ENCODE data around the gene SIGLEC7.
"Not testable (repeated sequence)": the region's sequence is repeated elsewhere in the genome, so short reads cannot be mapped to it uniquely, and the experiment has no call there.

Gene SIGLEC7

GRCh38 chr19:51141181-51141580 lies 920 bp upstream of the SIGLEC7 start:
- DNase-seq: no peak

GRCh38 chr19:51142809-51143475 lies 841 bp downstream of the SIGLEC7 start:
- DNase-seq: not testable (repeated sequence)

GRCh38 chr19:51143486-51143885 lies 1.4 kb downstream of the SIGLEC7 start:
- DNase-seq: no peak

DNA sequence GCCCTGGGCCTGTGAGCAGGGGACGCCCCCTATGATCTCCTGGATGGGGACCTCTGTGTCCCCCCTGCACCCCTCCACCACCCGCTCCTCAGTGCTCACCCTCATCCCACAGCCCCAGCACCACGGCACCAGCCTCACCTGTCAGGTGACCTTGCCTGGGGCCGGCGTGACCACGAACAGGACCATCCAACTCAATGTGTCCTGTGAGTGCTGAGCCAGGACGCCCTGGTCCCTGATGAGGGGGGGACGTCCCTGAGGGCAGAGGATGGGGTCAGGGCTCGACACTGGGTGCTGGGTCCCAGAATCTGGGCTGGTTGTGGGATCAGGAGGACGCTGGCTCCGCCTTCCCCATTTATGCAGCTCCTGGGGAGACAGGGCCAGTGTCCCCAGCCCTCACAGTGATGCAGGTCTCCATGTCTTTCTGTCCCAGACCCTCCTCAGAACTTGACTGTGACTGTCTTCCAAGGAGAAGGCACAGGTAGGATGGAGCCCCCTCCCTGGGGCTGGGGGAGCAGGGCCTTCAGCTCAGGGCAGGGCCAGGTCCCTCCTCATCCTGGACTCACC lies 2.5 kb downstream of the SIGLEC7 start:
- DNase-seq: no peak

- no peak for DNase-seq
Measured at GRCh38 chr19:51145916-51146493, 3.9 kb downstream of the SIGLEC7 start.

- DNase-seq: no peak
Measured at GRCh38 chr19:51146751-51147150, 4.7 kb downstream of the SIGLEC7 start.

- DNase-seq: no peak
Measured at GRCh38 chr19:51147663-51148062, 5.6 kb downstream of the SIGLEC7 start.

DNA sequence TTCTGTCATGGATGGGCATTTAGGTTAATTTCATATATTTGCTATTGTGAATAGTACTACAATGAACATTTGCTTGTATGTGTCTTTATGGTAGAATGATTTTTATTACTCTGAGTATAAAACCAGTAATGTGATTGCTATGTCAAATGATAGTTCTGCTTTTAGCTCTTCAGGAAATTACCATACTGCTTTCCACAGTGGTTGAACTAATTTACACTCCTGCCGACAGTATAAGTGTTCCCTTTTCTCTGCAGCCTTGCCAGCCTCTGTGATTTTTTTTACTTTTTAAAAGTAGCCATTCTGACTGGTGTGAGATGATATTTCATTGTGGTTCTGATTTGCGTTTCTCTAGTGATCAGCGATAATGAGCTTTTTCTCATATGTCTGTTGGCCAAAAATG lies 6.5 kb downstream of the SIGLEC7 start:
- no peak for DNase-seq

DNA sequence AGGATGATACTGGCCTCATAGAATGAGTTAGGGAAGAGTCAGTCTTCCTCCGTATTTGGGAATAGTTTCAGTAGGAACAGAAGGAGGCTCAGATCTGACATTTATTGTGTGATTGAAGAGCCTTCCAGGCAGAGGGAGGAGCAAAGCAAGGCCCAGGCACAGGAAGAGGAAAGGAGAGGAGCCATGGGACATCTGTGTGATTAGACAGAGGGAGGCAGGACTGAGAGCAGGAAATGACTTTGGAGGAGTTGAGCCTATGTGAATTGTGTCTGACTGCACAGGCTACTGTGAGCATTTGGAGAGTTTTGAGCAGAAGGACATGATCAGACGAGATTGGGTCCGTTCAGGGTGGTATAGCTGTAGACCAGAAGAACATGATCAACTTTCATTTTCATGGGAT lies 8.5 kb downstream of the SIGLEC7 start:
- no peak for DNase-seq

DNA sequence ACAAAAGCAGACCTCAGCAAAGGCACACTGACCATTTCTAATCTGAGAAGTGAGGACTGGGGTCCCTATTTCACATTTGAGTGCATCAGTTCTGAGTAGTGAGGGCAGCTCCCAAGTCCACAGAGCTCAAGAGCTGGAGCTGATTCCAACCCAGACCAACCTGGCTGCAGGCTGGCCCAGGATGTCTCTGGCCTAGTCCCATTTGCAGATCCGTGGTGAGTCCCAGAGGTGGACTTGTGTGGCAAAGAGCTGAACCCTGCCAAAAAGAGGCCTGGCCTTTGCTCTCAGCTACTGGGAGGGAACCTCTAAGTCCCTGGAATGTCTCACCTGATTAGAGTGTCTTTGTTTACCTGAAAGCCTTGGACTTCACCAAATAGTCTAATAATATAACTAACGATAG lies 14.6 kb downstream of the SIGLEC7 start:
- no peak for DNase-seq

DNA sequence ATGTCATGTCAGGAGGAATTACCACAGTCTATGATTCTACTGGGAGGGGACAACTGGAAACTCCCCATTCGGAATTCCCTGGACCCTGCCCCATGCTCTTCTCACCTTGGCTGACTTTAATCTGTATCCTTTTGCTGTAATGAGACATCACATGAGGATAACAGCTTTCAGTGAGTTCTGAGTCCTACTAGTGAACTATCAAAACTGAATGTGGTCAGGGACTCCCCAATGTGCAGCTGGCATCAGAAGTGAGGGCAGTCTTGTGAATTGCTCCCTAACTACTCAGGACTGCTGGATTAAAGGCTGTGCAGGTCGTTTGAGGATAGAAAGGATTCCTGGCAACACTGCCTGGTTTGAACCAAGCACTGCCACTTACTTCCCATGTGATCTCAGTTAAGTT lies 15.2 kb downstream of the SIGLEC7 start:
- DNase-seq: no peak

GRCh38 chr19:51158474-51159129 lies 16.5 kb downstream of the SIGLEC7 start:
- DNase-seq: no peak

DNA sequence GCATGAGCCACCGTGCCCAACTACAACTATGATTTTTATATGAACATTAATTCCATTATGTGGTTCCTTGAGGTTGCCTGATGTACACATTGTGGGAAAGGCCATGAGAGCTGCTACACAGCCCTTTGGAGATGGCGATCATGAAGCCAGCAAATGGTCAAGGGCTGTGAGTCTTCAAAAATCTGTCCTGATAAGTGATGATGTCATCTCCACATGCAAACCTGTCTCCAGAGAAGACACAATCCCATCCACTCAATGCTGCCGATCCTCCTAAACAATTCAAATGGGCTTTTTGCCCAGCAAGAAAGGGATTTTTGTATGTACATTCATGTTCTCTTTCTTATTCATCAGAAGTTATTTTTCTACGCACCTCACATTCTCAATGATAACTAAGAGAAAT lies 17.6 kb downstream of the SIGLEC7 start:
- DNase-seq: no peak

DNA sequence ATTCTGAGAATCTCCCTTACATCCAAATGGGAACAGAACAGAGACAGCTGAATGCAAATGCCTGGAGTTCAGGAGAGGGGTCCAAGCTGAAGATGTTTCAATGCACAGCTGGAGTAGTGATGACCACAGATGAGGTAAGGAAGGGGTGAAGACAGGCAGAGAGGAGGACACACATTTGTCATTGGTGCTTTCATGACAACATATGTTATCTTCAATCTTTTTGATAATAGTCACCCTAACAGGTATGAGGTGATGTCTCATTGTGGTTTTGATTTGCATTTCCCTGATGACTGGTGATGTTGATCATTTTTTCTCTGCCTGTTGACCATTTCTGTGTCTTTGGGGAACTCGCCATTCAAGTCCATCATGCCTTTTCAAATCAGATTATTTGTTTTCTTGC lies 19.2 kb downstream of the SIGLEC7 start:
- no peak for DNase-seq

DNA sequence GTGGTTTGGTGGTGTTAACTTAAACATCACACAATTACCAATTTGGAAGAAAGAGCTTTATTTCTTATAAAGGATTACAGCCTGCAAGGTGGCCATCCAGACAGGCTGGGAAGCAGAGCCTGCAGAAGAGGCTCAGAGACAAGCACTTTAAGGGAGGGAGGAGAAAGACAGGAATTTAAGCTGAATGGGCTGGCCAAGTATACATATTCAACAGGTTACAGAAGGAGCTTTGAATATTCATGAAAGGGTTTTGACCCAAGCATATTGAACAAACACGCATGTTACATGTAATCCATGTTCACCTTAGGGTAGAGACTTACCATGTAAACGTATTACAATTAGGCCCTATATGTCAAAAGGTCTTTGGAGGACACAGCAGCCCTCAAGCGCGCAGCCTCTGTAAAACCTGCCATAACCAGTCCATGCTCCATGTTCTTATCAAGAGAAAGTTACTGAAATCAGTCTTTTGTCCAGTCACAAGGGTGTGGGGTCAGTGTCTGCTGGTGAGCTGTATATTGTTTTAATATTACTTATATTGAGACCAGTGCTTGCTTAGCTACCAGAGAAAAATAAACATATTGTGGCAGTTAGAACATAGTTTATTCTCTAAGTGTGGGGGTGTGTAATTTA lies 19.9 kb downstream of the SIGLEC7 start:
- DNase-seq: no peak

DNA sequence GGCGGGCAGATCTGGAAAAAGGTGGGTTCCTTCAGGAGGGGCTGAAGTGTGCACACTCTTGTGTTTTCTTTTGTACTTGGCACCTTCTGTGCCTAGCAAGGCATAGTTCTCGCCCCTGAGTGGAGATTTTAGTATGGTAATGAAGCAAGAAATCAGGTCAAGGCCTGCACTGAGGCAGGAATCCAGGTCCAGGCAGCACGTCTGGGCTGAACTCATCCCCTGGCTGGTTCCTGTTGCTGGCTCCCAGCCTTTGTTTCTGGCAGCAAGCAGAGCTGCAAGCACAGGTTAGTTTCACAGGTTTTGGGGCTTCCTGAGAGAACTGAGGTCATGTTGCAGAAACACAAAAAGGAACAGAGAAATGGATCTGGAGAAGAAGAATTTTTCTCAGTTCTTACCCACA lies 21.2 kb downstream of the SIGLEC7 start:
- no peak for DNase-seq

- DNase-seq: no peak
Measured at GRCh38 chr19:51164215-51164614, 22.1 kb downstream of the SIGLEC7 start.

- no peak for DNase-seq
Measured at GRCh38 chr19:51166846-51167490, 24.9 kb downstream of the SIGLEC7 start.

- DNase-seq: no peak
Measured at GRCh38 chr19:51168564-51169282, 26.6 kb downstream of the SIGLEC7 start.

DNA sequence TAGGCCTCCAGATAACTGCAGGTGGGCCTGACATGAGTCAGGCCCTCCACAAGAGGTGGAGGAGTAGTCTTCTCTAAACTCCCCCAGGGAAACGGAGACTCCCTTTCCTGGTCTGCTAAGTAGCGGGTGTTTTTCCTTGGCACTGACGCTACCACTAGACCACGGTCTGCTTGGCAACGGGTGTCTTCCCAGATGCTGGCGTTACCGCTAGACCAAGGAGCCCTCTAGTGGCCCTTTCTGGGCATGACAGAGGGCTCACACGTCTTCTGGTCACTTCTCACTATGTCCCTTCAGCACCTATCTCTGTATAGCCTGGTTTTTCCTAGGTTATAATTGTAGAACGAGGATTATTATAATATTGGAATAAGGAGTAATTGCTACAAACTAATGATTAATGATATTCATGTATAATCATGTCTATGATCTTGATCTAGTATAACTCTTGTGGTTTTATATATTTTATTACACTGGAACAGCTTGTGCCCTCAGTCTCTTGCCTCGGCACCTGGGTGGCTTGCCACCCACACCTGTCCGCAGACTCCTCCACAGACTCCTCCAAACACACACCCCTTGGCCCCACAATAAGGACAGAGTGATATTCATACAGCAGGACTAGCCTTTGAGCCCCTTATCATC lies 27.3 kb downstream of the SIGLEC7 start:
- not testable (repeated sequence) for DNase-seq

- no peak for DNase-seq
Measured at GRCh38 chr19:51172223-51172622, 30.1 kb downstream of the SIGLEC7 start.

GRCh38 chr19:51173681-51174080 lies 31.6 kb downstream of the SIGLEC7 start:
- DNase-seq: no peak
